ENCODE results near the gene ATAD5.
"Not testable (repeated sequence)": the region's sequence is repeated elsewhere in the genome, so short reads cannot be mapped to it uniquely, and the experiment has no call there.

Gene ATAD5

GRCh38 chr17:30906101-30906911 is 74.5 kb downstream of the ATAD5 start, which contains the start of gene TEFM:
Gene TEFM, minus strand, starts transcription at chr17:30906238. Its CDS starts 40 bp downstream, at chr17:30906198.
- H4K20me1 ChIP-seq (ENCODE audit: low read depth, low read length) = no peaks in the 10 kb centered on the region
- peaks cover 27% of the 10 kb centered on the region for H3F3A ChIP-seq (ENCODE audit: insufficient read depth)
- H3K27me3 ChIP-seq (ENCODE audit: low read length) = no peaks in the 10 kb centered on the region
- no peak for TF ChIP-seq CTCF (IDR thresholded peaks at IDR 0.05; ENCODE audit: insufficient read depth, low read length, poor library complexity, severe bottlenecking)
- no peak for TF ChIP-seq EZH2phosphoT487 (conservative IDR thresholded peaks at IDR 0.05; ENCODE audit: low read length)
- H3K4me2 ChIP-seq (ENCODE audit: low read depth, low read length, poor library complexity, severe bottlenecking) = peak within 1 kb of the TSS; percentile 86
- peak within 1 kb of the TSS; percentile 88 for H3K9ac ChIP-seq (ENCODE audit: low read length)
- peak within 1 kb of the TSS; percentile 16; the same call in 1 of the 2 replicates for H3K27ac ChIP-seq (ENCODE audit: low read depth, low read length)
- no peaks in the 10 kb centered on the region for H3K9me2 ChIP-seq (replicated peaks; ENCODE audit: insufficient read depth, low read length)
- 0 out of 2 replicates have a peak, but pooled peaks cover 3% of the 10 kb centered on the region for H3K36me3 ChIP-seq (ENCODE audit: low read length)
- peak within 1 kb of the TSS; percentile 88 for H2AFZ ChIP-seq (ENCODE audit: low read depth, low read length, severe bottlenecking)
- peaks cover 26% of the 10 kb centered on the region for H3K79me2 ChIP-seq (ENCODE audit: insufficient read depth, low read length)
- H3K4me3 ChIP-seq (ENCODE audit: insufficient read depth, low read length, poor library complexity, severe bottlenecking) = peak within 1 kb of the TSS; percentile 79
- no peaks in the 10 kb centered on the region for H3K9me3 ChIP-seq (ENCODE audit: insufficient read depth, low read length)

- H4K20me1 ChIP-seq (ENCODE audit: low read depth, low read length) = no peaks in the 10 kb centered on the region
- H3K4me3 ChIP-seq (ENCODE audit: insufficient read depth, low read length, poor library complexity, severe bottlenecking) = no peak overlapping the region
- H3K9me2 ChIP-seq (replicated peaks; ENCODE audit: insufficient read depth, low read length) = no peaks in the 10 kb centered on the region
- H3K36me3 ChIP-seq (ENCODE audit: low read length) = no peaks in the 10 kb centered on the region
- H3K27me3 ChIP-seq (ENCODE audit: low read length) = no peaks in the 10 kb centered on the region
- no peak overlapping the region for H3K9ac ChIP-seq (ENCODE audit: low read length)
- TF ChIP-seq CTCF (IDR thresholded peaks at IDR 0.05; ENCODE audit: insufficient read depth, low read length, poor library complexity, severe bottlenecking) (no peak), EZH2phosphoT487 (conservative IDR thresholded peaks at IDR 0.05; ENCODE audit: low read length) (no peak)
- H3F3A ChIP-seq (ENCODE audit: insufficient read depth) = peaks cover 10% of the 10 kb centered on the region; the same call in 1 of the 2 replicates
- H3K4me2 ChIP-seq (ENCODE audit: low read depth, low read length, poor library complexity, severe bottlenecking) = no peak overlapping the region
- no peaks in the 10 kb centered on the region for H3K9me3 ChIP-seq (ENCODE audit: insufficient read depth, low read length)
- H2AFZ ChIP-seq (ENCODE audit: low read depth, low read length, severe bottlenecking) = no peak overlapping the region
- no peak overlapping the region for H3K27ac ChIP-seq (ENCODE audit: low read depth, low read length)
- peaks cover 19% of the 10 kb centered on the region for H3K79me2 ChIP-seq (ENCODE audit: insufficient read depth, low read length)
Measured at GRCh38 chr17:30908717-30909420, 77.1 kb downstream of the ATAD5 start.

GRCh38 chr17:30910151-30910550 is 78.4 kb downstream of the ATAD5 start:
- H2AFZ ChIP-seq (ENCODE audit: low read depth, low read length, severe bottlenecking); H3K9ac ChIP-seq (ENCODE audit: low read length); H3F3A ChIP-seq (ENCODE audit: insufficient read depth); H3K4me2 ChIP-seq (ENCODE audit: low read depth, low read length, poor library complexity, severe bottlenecking); H4K20me1 ChIP-seq (ENCODE audit: low read depth, low read length); H3K36me3 ChIP-seq (ENCODE audit: low read length); H3K4me3 ChIP-seq (ENCODE audit: insufficient read depth, low read length, poor library complexity, severe bottlenecking); H3K27ac ChIP-seq (ENCODE audit: low read depth, low read length); H3K27me3 ChIP-seq (ENCODE audit: low read length); H3K79me2 ChIP-seq (ENCODE audit: insufficient read depth, low read length); H3K9me3 ChIP-seq (ENCODE audit: insufficient read depth, low read length); H3K9me2 ChIP-seq (replicated peaks; ENCODE audit: insufficient read depth, low read length): not testable (repeated sequence)
